GM18526 (cell line): ENCODE measurements around the gene TAB3.

Experiments
- POLR2A ChIP-seq: IDR thresholded peaks from 3 replicates; pipeline ENCODE4 v1.6.1; 2011; ENCODE audit not compliant: insufficient read length; ENCODE audit errors: extremely low read depth

Gene TAB3

DNA sequence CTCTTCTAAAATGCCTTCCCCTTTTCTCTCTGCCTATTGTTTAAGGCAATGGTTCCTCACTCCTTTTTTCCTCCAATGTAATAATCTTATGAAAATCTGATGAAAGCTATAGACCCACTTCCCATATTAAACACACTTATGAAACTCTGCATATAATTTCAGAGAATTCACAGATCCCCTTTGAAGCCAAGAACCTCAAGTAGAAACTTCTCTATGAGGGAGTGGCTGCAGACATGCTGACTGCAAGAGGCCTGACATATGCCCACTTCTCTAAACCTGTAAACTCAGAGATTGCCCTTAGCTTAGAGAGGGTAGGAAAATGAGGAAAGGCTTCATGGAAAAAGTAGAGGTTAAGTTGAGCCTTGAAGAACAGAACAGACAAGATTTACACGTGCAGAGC, 37.6 kb downstream of the TAB3 start:
- TF ChIP-seq POLR2A: no peak

DNA sequence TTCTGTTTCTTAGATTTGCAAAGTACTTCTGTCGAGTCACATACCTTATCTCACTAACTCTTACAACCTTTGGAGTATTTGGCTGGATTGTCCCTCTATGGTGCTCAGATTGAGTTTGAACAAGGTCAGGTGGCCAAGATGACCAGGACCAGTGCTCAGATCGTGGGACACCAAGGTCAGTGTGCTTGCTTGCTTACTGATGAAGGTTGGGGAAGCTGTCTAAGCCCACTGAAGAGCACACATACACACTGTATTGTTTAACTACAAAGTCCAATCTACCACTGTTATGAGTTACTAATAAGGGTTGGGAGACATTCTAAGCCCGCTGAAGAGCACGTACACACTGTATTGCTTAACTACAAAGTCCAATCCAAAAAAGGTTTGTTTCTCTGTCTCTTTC, 53.7 kb downstream of the TAB3 start:
- no peak for TF ChIP-seq POLR2A

DNA sequence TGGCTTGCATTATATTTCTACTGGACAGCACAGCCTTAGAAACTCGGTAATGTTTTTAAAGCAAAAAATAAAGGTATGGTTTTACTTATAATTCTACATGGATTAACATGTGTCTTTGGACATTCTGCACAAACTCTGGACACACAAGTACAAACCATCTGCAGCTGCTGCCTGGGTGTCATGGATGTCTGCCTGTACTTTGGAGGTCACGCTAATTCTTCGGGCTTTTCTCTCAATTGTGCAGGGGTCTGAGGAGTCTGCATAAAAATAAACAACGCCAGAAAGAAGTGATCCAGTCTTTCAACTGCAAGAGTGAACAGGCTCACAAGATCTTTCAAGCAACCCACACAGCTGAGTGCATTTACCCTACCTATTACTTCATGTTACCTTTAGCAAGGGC, 55.2 kb downstream of the TAB3 start:
- TF ChIP-seq POLR2A: no peak

DNA sequence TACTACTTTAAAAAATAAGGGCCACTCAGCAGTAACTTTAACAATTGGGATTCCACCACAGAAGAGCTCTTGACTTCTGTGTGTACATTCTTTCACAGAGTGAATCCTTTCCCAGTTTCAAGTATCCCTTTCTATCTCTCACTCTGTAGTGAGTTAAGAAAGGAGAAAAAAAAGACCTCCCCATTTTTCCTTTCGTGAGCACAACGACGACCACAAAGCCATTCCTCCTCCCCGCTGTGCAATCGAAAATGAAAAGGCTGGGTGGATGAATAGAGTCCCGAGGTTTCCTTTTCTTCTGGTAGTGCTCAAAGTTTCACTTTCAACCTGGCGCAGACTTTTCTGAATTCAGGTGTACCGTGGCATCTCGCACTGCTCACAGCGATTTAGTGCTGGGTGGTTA, 58.0 kb downstream of the TAB3 start:
- no peak for TF ChIP-seq POLR2A

DNA sequence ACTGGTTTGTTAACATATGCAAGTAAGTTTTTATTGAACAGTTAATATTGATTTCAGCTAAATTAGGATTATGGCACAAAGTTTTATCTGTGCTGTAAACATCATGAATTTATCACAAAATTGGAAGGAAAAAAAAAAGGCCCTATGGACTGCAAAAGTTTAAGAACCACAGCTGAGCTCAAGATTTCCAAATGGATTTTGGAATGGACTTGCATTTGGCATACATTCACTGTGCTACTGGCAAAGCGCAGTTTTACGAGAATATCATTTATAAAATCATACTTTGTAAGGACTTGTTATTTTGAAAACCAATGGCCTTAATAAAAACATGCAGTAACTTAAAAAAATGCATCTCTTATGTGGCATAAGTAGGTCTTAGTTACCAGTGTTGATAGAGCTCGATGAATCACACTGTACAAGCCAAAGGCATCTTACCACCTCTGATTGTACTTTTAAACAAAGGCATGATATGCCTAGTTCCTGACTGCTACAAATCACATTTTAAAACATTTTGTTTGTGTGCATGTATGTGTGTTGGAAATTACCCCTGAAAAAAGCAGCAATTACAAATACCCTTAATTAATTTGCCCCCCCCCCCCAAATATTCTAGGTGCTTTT, 58.6 kb downstream of the TAB3 start:
- no peak for TF ChIP-seq POLR2A

DNA sequence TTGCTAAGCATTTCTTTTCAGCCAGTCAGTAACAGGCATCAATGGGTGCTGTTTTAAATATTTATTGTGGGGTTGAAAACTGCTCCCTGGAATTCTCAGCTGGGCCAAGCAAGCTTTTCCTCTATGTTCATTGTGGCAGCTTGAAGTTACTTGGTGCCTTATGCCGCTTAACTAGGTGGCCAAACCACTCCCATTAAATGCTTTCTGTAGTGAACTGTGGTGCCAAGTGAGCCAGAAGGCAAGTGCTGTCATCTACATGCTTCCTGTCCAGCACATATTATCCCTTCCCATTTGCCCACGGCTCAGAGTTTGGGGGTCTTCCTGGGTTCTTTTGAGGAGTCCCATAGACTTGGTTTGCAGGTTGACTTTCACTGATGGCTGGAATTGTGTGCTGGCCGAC, 64.8 kb downstream of the TAB3 start:
- TF ChIP-seq POLR2A: no peak

DNA sequence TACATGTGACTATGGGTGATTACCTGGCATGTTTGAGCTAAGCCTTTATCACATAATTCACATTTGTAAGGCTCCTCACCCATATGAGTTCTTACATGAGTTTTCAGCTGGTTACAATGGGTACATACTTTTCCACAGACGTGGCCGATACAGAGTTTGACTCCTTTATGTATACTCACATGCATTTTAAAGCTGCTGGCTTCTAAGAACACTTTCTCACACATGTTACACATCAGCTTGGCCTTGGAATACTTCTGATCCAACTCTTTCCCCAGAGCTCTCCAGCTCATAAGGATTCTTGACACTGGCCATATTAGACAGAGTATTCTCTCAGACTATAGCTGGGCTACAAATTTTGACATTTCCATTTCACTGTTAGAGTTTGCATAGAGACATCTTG, 66.3 kb downstream of the TAB3 start:
- TF ChIP-seq POLR2A: no peak

DNA sequence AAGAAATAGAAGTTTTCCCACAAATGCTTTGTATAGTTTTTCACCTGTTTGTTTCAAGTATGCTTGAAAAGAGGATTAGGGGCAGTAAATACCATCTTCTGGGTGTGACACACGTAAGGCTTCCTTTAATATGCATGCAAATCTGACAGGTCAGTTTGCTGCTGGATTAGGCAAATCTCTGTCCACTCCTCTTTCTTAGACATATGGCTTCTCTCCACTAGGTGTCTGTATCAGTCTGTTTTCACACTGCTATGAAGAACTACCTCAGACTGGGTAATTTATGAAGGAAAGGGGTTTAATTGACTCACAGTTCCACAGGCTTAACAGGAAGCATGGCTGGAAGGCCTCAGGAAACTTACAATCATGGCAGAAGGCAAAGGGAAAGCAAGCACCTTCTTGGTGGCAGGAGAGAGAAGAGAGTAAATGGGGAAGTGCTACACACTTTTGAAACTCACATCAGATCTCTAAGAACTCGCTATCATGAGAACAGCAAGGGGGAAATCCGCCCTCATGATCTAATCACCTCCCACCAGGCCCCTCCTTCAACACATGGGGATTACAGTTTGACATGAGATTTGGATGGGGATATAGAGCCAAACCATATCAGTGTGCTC, 66.9 kb downstream of the TAB3 start:
- no peak for TF ChIP-seq POLR2A

DNA sequence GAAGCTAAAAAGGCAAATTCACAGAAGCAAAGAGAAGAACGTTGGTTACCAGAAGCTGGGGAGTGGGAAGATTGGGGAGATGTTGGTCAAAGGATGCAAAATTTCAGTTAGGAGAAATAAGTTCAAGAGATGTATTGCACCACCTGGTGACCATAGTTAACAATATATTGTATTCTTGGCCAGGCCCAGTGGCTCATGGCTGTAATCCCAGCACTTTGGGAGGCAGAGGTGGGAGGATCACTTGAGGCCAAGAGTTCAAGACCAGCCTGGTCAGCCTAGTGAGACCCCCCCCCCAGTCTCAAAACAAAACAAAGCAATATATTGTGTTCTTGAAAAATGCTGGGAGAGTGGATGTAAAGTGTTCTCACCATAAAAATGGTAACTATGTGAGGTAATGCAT, 67.9 kb downstream of the TAB3 start:
- no peak for TF ChIP-seq POLR2A

DNA sequence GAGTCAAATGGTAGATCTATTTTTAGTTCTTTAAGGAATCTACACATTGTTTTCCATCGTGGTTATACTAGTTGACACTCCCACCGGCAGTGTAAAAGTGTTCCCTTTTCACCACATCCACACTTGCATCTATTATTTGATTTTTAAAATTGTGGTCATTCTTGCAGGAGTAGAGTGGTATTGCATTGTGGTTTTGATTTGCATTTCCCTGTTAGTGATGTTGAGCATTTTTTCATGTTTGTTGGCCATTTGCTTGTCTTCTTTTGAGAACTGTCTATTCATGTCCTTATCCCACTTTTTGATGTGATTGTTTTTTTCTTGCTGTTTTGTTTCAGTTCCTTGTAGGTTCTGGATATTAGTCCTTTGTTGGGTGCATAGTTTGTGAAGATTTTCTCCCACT, 70.0 kb downstream of the TAB3 start:
- no peak for TF ChIP-seq POLR2A

DNA sequence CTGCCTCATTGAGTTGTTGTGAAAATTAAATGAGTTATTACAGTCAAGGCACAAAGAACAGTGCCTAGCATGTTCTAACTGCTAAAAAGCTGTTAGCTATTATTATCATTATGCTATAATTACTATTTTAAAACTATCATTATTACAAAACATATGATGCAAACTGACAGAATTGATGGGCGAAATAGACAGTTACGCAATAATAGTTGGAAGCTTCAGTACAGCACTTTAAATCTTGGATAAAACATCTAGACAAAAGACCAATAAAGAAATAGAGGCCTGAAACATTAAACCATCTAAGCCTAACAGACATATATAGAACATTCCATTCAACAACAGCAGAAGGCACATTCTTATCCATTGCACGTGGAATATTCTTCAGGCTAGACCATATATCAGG, 73.0 kb downstream of the TAB3 start:
- no peak for TF ChIP-seq POLR2A

DNA sequence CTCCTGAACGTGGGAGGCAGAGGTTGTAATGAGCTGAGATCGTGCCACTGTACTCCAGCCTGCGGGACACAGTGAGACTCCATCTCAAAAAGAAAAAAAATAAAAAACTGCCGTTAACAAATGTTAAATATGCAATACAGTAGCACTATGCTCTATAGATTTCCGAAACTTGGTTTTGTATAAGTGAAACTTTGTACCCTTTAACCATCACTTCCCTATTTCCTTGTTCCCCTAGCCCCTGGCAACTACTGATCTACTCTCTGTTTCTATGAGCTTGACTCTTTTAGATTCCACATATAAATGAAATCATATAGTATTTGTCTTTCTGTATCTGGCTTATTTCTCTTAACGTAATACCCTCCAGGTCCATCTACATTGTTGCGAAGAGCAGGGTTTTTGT, 74.1 kb downstream of the TAB3 start:
- no peak for TF ChIP-seq POLR2A

DNA sequence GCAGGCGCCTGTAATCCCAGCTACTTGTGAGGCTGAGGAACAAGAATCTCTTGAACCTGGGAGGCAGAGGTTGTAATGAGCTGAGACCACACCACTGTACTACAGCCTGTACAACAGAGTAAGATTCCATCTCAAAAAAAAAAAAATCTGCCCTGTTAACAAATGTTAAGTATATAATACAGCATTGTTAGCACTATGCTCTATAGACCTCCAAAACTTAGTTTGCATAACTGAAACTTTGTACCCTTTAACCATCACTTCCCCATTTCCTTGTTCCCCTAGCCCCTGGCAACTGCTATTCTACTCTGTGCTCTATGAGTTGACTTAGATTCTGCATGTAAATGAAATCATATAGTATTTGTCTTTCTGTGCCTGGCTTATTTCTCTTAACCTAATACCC, 76.7 kb downstream of the TAB3 start:
- no peak for TF ChIP-seq POLR2A

DNA sequence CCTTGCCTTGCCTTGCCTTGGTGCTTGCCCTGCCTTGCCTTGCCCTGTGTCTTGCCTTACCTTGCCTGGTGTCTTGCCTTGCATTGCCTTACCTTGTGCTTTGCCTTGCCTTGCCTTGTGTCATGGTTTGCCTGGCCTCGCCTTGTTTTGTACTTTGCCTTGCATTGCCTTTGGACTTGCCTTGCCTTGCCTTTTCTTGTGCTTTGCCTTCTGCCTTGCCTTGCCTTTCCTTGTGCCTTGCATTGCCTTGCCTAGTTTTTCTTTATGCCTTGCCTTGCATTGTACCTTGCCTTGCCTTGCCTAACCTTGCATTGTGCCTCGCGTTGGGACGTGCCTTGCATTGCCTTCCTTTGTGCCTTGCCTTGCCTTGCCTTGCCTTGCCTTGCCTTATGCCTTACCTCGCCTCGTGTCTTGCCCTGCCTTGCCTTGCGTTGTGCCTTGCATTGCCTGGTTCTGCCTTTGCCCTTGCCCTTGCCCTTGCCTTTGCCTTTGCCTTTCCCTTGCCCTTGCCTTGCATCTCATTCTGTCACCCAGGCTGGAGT, 82.8 kb downstream of the TAB3 start:
- no peak for TF ChIP-seq POLR2A

DNA sequence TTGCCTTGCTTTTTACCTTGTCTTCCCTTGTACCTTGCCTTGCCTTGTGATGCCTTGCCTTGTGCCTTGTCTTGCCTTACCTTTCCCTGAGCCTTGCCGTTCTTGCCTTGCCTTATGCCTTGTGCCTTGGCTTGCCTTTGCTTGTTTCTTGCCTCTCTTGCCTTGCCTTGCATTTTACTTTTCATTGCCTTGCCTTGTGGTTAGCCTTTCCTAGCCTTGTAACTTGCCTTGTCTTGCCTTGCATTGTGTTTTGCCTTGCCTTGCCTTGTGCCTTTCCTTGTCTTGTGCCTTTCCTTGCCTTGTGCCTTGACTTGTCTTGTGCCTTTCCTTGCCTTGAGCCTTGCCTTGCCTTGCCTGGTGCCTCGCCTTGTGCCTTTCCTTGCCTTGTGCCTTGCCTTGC, 84.6 kb downstream of the TAB3 start:
- no peak for TF ChIP-seq POLR2A

DNA sequence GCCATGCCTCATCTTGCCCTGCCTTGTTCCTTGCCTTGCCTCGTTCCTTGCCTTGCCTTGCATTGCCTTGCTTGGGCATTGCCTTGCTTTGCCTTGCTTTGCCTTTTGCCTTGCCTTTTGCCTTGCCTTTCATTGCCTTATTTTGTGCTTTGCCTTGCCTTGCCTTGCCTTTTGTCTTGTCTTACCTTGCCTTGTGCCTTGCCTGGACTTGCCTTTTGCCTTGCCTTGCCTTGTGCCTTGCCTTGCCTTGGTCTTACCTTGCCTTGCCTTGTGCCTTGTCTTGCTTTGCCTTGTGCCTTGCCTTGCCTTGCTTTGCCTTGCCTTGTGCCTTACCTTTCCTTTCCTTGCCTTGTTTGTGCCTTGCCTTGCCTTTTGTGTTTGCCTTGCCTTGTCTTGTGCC, 88.2 kb downstream of the TAB3 start:
- TF ChIP-seq POLR2A: no peak

DNA sequence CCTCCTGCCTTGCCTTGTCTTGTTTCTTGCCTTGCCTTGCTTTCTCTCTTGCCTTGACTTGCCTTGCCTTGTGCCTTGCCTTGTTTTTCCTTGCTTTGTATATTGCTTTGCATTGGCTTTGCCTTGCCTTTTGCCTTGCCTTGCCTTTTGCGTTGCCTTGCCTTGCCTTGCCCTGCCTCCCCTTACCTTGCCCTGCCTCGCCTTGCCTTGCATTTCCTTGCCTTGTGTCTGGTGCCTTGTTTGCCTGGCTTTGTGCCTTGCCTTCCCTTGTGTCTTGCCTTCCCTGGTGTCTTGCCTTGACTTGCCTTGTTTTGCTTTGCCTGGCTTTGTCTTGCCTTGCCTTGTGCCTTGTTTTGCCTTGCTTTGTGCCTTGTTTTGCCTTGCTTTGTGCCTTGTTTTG, 89.7 kb downstream of the TAB3 start:
- no peak for TF ChIP-seq POLR2A

DNA sequence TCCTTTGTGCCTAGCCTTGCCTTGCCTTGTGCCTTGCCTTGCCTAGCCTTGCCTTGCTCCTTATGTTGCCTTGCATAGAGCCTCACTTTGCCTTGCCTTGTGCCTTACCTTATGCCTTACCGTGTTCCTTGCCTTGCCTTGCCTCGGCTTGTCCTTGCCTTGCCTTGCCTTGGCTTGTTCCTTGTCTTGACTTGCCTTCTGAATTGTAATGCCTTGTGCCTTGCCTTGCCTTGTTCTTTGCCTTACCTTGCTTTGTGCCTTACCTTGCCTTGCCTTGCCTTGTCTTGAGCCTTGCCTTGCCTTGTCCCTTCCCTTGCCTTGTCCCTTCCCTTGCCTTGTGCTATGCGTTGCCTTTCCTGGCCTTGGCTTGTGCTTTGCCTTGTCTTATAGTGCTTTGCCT, 90.2 kb downstream of the TAB3 start:
- TF ChIP-seq POLR2A: no peak
